Endodermal cell (in vitro differentiated cells): ENCODE measurements around the gene MAML2. TPM values are rescaled to one million over a fixed set of nuclear protein-coding genes. Genes with fewer than 3 reads are reported as not detected.

Experiments used
- DNase-seq: peaks from one replicate; pipeline ENCODE4 v3.0.0-alpha.2; 2017
- H3K27ac ChIP-seq: 2 replicates; pipeline ENCODE4 v1.5.1; 2013; ENCODE audit warnings: mild to moderate bottlenecking, low read depth, low read length, moderate library complexity
- H3K27me3 ChIP-seq: 2 replicates; pipeline ENCODE4 v1.6.1; 2013; ENCODE audit warnings: mild to moderate bottlenecking, low read length, moderate library complexity; ENCODE audit not compliant: insufficient read depth, control insufficient read depth, poor library complexity, severe bottlenecking
- H3K36me3 ChIP-seq: 2 replicates; pipeline ENCODE4 v1.7.0; 2013; ENCODE audit warnings: mild to moderate bottlenecking, low read length, moderate library complexity; ENCODE audit not compliant: control insufficient read depth, insufficient read depth
- H3K4me1 ChIP-seq: one replicate; pipeline ENCODE4 v1.7.0; 2013; ENCODE audit warnings: low read length; ENCODE audit not compliant: control insufficient read depth, insufficient read depth
- H3K4me3 ChIP-seq: 2 replicates; pipeline ENCODE4 v1.5.1; 2013; ENCODE audit warnings: mild to moderate bottlenecking, low read length, moderate library complexity
- H3K9ac ChIP-seq: 2 replicates; pipeline ENCODE4 v1.6.1; 2013; ENCODE audit warnings: mild to moderate bottlenecking, low read length, moderate library complexity; ENCODE audit not compliant: poor library complexity, severe bottlenecking; ENCODE audit errors: extremely low read depth
- H3K9me3 ChIP-seq: 2 replicates; pipeline ENCODE4 v1.6.1; 2013; ENCODE audit warnings: mild to moderate bottlenecking, low read length, moderate library complexity; ENCODE audit not compliant: control insufficient read depth
- H3K27ac Mint-ChIP-seq: 2 replicates; pipeline ENCODE4 v1.8.0; 2020; ENCODE audit warnings: mixed read lengths
- H3K27me3 Mint-ChIP-seq: 2 replicates; pipeline ENCODE4 v1.8.0; 2021; ENCODE audit warnings: mild to moderate bottlenecking, mixed read lengths; ENCODE audit not compliant: insufficient read depth
- H3K36me3 Mint-ChIP-seq: 2 replicates; pipeline ENCODE4 v1.8.0; 2020; ENCODE audit warnings: low read depth, mixed read lengths
- H3K4me1 Mint-ChIP-seq: 2 replicates; pipeline ENCODE4 v1.8.0; 2020; ENCODE audit warnings: mixed read lengths
- H3K4me3 Mint-ChIP-seq: 2 replicates; pipeline ENCODE4 v1.8.0; 2020; ENCODE audit warnings: mild to moderate bottlenecking, moderate library complexity, mixed read lengths
- H3K9me3 Mint-ChIP-seq: 2 replicates; pipeline ENCODE4 v1.8.0; 2020; ENCODE audit warnings: mild to moderate bottlenecking, mixed read lengths
- CTCF ChIP-seq: fragments of 200-600 bp; sonication (generic); conservative IDR thresholded peaks from 2 replicates; pipeline ENCODE4 v1.5.0; 2021; ENCODE audit warnings: antibody characterized with exemption, mild to moderate bottlenecking
- WGBS, 2 experiments: methylation state at CpG; one replicate each; pipeline versions ENCODE4 v1.1.5 to v1.1.7; 2013; ENCODE audit warnings: missing lambda C conversion rate in 2 of 2, mixed read lengths in 1 of 2; ENCODE audit not compliant: insufficient coverage in 1 of 2, insufficient read length in 1 of 2; 5-methylcytosine and 5-hydroxymethylcytosine counted together
- total RNA-seq, 2 donors: library from RNA; stranded (reverse); fragmentation: NEBNext Ultra II Directional in 1 of 2; extraction: Animal tissue kit (Norgen Biotek cat#: 25700) in 1 of 2; gene quantifications; 2 replicates in 1 of 2; 3 replicates in 1 of 2; pipeline ENCODE4 v1.2.1, GENCODE V29; 2021

The MAML2 gene
- total RNA-seq, 2 donors from 2014 or later, result 6.6 to 8.0 TPM

- Histone ChIP-seq H3K4me1 (peaks cover 3% of the 10 kb centered on the region), H3K9ac (peak within 1 kb of the TSS; percentile 78), H3K27me3 (no peaks in the 10 kb centered on the region), H3K4me3 (peak within 1 kb of the TSS; percentile 93), H3K9me3 (peaks cover 21% of the 10 kb centered on the region), H3K36me3 (peaks cover 13% of the 10 kb centered on the region), H3K27ac (peak within 1 kb of the TSS; percentile 97)
- peak; percentile 100 for DNase-seq
- Mint-ChIP-seq H3K4me1 (peaks cover 8% of the 10 kb centered on the region), H3K27me3 (no peaks in the 10 kb centered on the region), H3K4me3 (peak within 1 kb of the TSS; percentile 92), H3K27ac (peak within 1 kb of the TSS; percentile 98), H3K9me3 (peaks cover 14% of the 10 kb centered on the region), H3K36me3 (peaks cover 17% of the 10 kb centered on the region)
- TF ChIP-seq CTCF, result no peak
- WGBS, 2 experiments, result 1 to 9% methylated on average over 7 to 53 of the region's 53 CpGs
These were observed 46.9 kb upstream of the MAML2 start, which contains the start of the genes CCDC82 and JRKL for GRCh38 chr11:96389720-96390487. TSS of gene CCDC82 (minus strand) at chr11:96389912. CDS start at chr11:96384747, 5,165 bp downstream. TSS of gene JRKL (plus strand) at chr11:96390013. CDS start at chr11:96390650, 637 bp downstream.

- WGBS, 2 experiments, result 0 to 1% methylated on average over 5 to 30 of the region's 30 CpGs
- H3K9me3 ChIP-seq, result peaks cover 21% of the 10 kb centered on the region
- H3K9me3 Mint-ChIP-seq, result peaks cover 14% of the 10 kb centered on the region
- H3K9ac ChIP-seq, result peak overlapping the region; percentile 78
- DNase-seq, result no peak
- H3K36me3 ChIP-seq, result peaks cover 20% of the 10 kb centered on the region
- peak overlapping the region; percentile 97 for H3K27ac ChIP-seq
- H3K27ac Mint-ChIP-seq, result peak overlapping the region; percentile 98
- peaks cover 19% of the 10 kb centered on the region for H3K36me3 Mint-ChIP-seq
- H3K4me3 Mint-ChIP-seq, result peak overlapping the region; percentile 92
- H3K27me3 Mint-ChIP-seq, result no peaks in the 10 kb centered on the region
- no peak for TF ChIP-seq CTCF
- peaks cover 8% of the 10 kb centered on the region for H3K4me1 Mint-ChIP-seq
- peak overlapping the region; percentile 93 for H3K4me3 ChIP-seq
- H3K27me3 ChIP-seq, result no peaks in the 10 kb centered on the region
- peaks cover 3% of the 10 kb centered on the region for H3K4me1 ChIP-seq
These were observed 46.1 kb upstream of the MAML2 start for GRCh38 chr11:96388891-96389719.

- Histone ChIP-seq H3K4me1 (peaks cover 3% of the 10 kb centered on the region), H3K9me3 (no peaks in the 10 kb centered on the region), H3K27me3 (no peaks in the 10 kb centered on the region), H3K9ac (no peak overlapping the region), H3K27ac (no peak overlapping the region), H3K4me3 (no peak overlapping the region), H3K36me3 (peaks cover 36% of the 10 kb centered on the region)
- Mint-ChIP-seq H3K4me1 (peaks cover 5% of the 10 kb centered on the region), H3K27me3 (no peaks in the 10 kb centered on the region), H3K4me3 (no peak overlapping the region), H3K9me3 (no peaks in the 10 kb centered on the region), H3K36me3 (peaks cover 11% of the 10 kb centered on the region), H3K27ac (no peak overlapping the region)
- TF ChIP-seq CTCF, result no peak
- DNase-seq, result no peak
- 82 to 94% methylated on average over 1 of the region's 2 CpGs for WGBS, 2 experiments
These were observed 42.2 kb upstream of the MAML2 start for GRCh38 chr11:96385187-96385586.
